DMS79 treated with DMSO at 0.1 percent for 48 hours (cell line): ENCODE measurements around the gene PRSS56.
A peak's percentile ranks its signal among the peaks of the same experiment; 100 is the strongest.
"Not testable (repeated sequence)": the region's sequence is repeated elsewhere in the genome, so short reads cannot be mapped to it uniquely, and the experiment has no call there.

Source experiments
- DNase-seq: peaks from one replicate; lab custom pipeline; 2025; lab: John Stamatoyannopoulos, UW

The PRSS56 gene

GRCh38 chr2:232541961-232542714, 21.9 kb downstream of the PRSS56 start:
- no peak for DNase-seq

GRCh38 chr2:232542715-232543467, 22.7 kb downstream of the PRSS56 start:
- no peak for DNase-seq

GRCh38 chr2:232543491-232543890, 23.3 kb downstream of the PRSS56 start:
- DNase-seq = no peak

GRCh38 chr2:232543928-232544631, 23.9 kb downstream of the PRSS56 start:
- no peak for DNase-seq

- DNase-seq = no peak
Observed at GRCh38 chr2:232544674-232545073, 24.5 kb downstream of the PRSS56 start.

GRCh38 chr2:232545511-232546375, 25.6 kb downstream of the PRSS56 start:
- no peak for DNase-seq

- DNase-seq = no peak
Observed at GRCh38 chr2:232547991-232548390, 27.8 kb downstream of the PRSS56 start.

- DNase-seq = peak; percentile 42
Observed at GRCh38 chr2:232549655-232550353, 29.6 kb downstream of the PRSS56 start.

GRCh38 chr2:232550354-232551249, 30.4 kb downstream of the PRSS56 start, which contains the start of the genes EIF4E2 and TIGD1:
Gene EIF4E2 (plus strand): TSS chr2:232550689. CDS start chr2:232550725, 36 bp downstream.
Gene TIGD1 (minus strand): TSS chr2:232550557. CDS start chr2:232549882, 675 bp downstream.
- peak; percentile 84 for DNase-seq

GRCh38 chr2:232551250-232551638, 31.1 kb downstream of the PRSS56 start:
- peak; percentile 34 for DNase-seq

- no peak for DNase-seq
Observed at GRCh38 chr2:232551776-232552175, 31.6 kb downstream of the PRSS56 start.

- no peak for DNase-seq
Observed at GRCh38 chr2:232556426-232556825, 36.2 kb downstream of the PRSS56 start.

GRCh38 chr2:232562515-232563151, 42.4 kb downstream of the PRSS56 start:
- DNase-seq = no peak

- no peak for DNase-seq
Observed at GRCh38 chr2:232563580-232563979, 43.4 kb downstream of the PRSS56 start.

GRCh38 chr2:232567721-232568120, 47.5 kb downstream of the PRSS56 start:
- DNase-seq = no peak

GRCh38 chr2:232568161-232568560, 48.0 kb downstream of the PRSS56 start:
- no peak for DNase-seq

GRCh38 chr2:232569541-232569940, 49.4 kb downstream of the PRSS56 start:
- DNase-seq = no peak

GRCh38 chr2:232570481-232570880, 50.3 kb downstream of the PRSS56 start:
- DNase-seq = not testable (repeated sequence)

GRCh38 chr2:232571026-232571474, 50.9 kb downstream of the PRSS56 start:
- DNase-seq = no peak
